Neural progenitor cell (in vitro differentiated cells): Measurements from ENCODE around the gene PTPN4. TPM values are rescaled to one million over a fixed set of nuclear protein-coding genes. Genes with fewer than 3 reads are reported as not detected.

ENCODE experiments used
- DNase-seq: peaks from one replicate; pipeline ENCODE4 v3.0.0-alpha.2; 2016; ENCODE audit warnings: low spot score
- H2AFZ ChIP-seq: fragments of 200-600 bp; sonication (generic); replicated peaks from 2 replicates; pipeline ENCODE4 v1.6.1; 2016; ENCODE audit warnings: antibody characterized with exemption
- H3F3A ChIP-seq: fragments of 200-600 bp; sonication (generic); 2 replicates; pipeline ENCODE4 v1.6.1; 2016; ENCODE audit warnings: antibody characterized with exemption, low read depth
- H3K27ac ChIP-seq: fragments of 200-600 bp; sonication (generic); 2 replicates; pipeline ENCODE4 v1.5.1; 2016; ENCODE audit warnings: mild to moderate bottlenecking
- H3K27me3 ChIP-seq: fragments of 200-600 bp; sonication (generic); 2 replicates; pipeline ENCODE4 v1.6.1; 2016; ENCODE audit warnings: mild to moderate bottlenecking, moderate library complexity
- H3K36me3 ChIP-seq: fragments of 200-600 bp; sonication (generic); 2 replicates; pipeline ENCODE4 v1.5.1; 2016
- H3K4me1 ChIP-seq: fragments of 200-600 bp; sonication (generic); 2 replicates; pipeline ENCODE4 v1.6.1; 2016; ENCODE audit warnings: mixed run types
- H3K4me2 ChIP-seq: fragments of 200-600 bp; sonication (generic); 2 replicates; pipeline ENCODE4 v1.6.1; 2016
- H3K4me3 ChIP-seq: fragments of 200-600 bp; sonication (generic); 2 replicates; pipeline ENCODE4 v1.5.1; 2016
- H3K79me2 ChIP-seq: fragments of 200-600 bp; sonication (generic); 2 replicates; pipeline ENCODE4 v1.6.1; 2016; ENCODE audit warnings: low read depth
- H3K9ac ChIP-seq: fragments of 200-600 bp; sonication (generic); 2 replicates; pipeline ENCODE4 v1.6.1; 2016
- H3K9me3 ChIP-seq: fragments of 200-600 bp; sonication (generic); 2 replicates; pipeline ENCODE4 v1.5.1; 2016; ENCODE audit warnings: low read depth
- H4K20me1 ChIP-seq: fragments of 200-600 bp; sonication (generic); 2 replicates; pipeline ENCODE4 v1.6.1; 2016; ENCODE audit warnings: low read depth
- H3K27ac Mint-ChIP-seq: 3 replicates; pipeline ENCODE4 v1.8.0; 2021; ENCODE audit warnings: mixed read lengths
- H3K27me3 Mint-ChIP-seq: 2 replicates; pipeline ENCODE4 v1.8.0; 2022; ENCODE audit warnings: low read depth, mild to moderate bottlenecking, inconsistent platforms, moderate library complexity, mixed read lengths; ENCODE audit not compliant: insufficient read depth
- H3K36me3 Mint-ChIP-seq: 3 replicates; pipeline ENCODE4 v1.8.0; 2021; ENCODE audit warnings: mixed read lengths
- H3K4me1 Mint-ChIP-seq: 3 replicates; pipeline ENCODE4 v1.8.0; 2021; ENCODE audit warnings: mixed read lengths
- H3K4me3 Mint-ChIP-seq: 3 replicates; pipeline ENCODE4 v1.8.0; 2021; ENCODE audit warnings: mild to moderate bottlenecking, moderate library complexity, mixed read lengths
- H3K9me3 Mint-ChIP-seq: 3 replicates; pipeline ENCODE4 v1.8.0; 2020; ENCODE audit warnings: mixed read lengths
- EZH2 ChIP-seq: fragments of 200-600 bp; sonication (generic); IDR thresholded peaks from 2 replicates; pipeline ENCODE4 v1.6.1; 2017; ENCODE audit warnings: antibody characterized with exemption, mild to moderate bottlenecking, moderate library complexity
- EZH2phosphoT487 ChIP-seq: fragments of 200-600 bp; sonication (generic); IDR thresholded peaks from 2 replicates; pipeline ENCODE4 v1.6.1; 2017; ENCODE audit warnings: antibody characterized with exemption
- total RNA-seq: library from RNA; depleted of rRNA; stranded (reverse); fragments of >200 nt; gene quantifications from 2 replicates; pipeline ENCODE4 v1.2.3, GENCODE V29; 2015; ENCODE audit warnings: low replicate concordance
- TF ChIP-seq, protein P1 (sequence below): fragments of 200-600 bp; sonication (generic); IDR thresholded peaks from 2 replicates; pipeline ENCODE4 v1.5.1; 2017; ENCODE audit warnings: antibody characterized with exemption, mild to moderate bottlenecking

Gene PTPN4
- total RNA-seq, 1 donor from 2014 or later: 51.8 TPM

DNA sequence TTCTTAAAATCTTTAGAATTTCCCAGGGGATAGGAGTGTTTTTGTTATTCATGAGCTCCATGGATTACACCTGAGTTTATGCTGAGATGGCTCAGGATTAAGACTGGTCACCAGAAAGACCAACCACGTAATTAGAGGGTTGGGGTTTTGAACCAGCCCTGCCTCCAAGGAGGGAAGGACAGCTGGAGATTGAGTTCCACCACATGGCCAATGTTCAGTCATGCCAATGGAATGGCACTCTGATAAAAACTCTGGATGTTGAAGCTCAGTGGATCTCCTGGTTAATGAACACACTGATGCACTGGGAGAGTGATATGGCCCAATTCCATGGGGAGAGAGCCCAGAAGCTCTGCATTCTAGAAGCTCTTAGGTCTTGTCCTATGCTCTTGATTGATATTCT, 38.7 kb upstream of the PTPN4 start:
- H2AFZ ChIP-seq: no peak overlapping the region
- H3K79me2 ChIP-seq: no peaks in the 10 kb centered on the region

DNA sequence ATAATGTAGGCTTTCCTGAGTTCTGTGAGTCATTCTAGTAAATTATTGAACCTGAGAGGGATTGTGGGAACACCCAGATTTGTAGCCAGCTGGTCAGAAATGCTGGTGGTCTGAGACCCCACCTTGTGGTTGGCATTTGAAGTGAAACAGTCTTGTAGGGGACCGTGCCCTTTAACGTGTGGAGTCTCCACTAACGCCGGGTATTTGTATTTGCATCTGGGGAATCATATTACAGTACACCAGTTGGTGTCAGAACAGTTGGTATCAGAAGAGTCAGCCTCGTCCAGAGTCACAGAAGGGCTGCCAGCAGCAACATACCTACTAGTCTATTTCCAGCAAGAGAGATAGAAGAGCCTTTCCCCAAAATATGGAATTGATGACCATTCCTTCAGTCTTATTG, 38.3 kb upstream of the PTPN4 start:
- DNase-seq: no peak
- H3K27ac ChIP-seq: no peak overlapping the region

More for the DNA sequence above, 38.7 kb upstream of the PTPN4 start:
- Histone ChIP-seq H3K9ac (no peak overlapping the region), H4K20me1 (no peaks in the 10 kb centered on the region), H3K9me3 (no peaks in the 10 kb centered on the region), H3K27me3 (no peaks in the 10 kb centered on the region), H3K4me1 (peaks cover 15% of the 10 kb centered on the region), H3K4me3 (no peak overlapping the region), H3K36me3 (no peaks in the 10 kb centered on the region), H3K27ac (no peak overlapping the region), H3K4me2 (no peak overlapping the region), H3F3A (no peaks in the 10 kb centered on the region)
- TF ChIP-seq, protein P1, sequence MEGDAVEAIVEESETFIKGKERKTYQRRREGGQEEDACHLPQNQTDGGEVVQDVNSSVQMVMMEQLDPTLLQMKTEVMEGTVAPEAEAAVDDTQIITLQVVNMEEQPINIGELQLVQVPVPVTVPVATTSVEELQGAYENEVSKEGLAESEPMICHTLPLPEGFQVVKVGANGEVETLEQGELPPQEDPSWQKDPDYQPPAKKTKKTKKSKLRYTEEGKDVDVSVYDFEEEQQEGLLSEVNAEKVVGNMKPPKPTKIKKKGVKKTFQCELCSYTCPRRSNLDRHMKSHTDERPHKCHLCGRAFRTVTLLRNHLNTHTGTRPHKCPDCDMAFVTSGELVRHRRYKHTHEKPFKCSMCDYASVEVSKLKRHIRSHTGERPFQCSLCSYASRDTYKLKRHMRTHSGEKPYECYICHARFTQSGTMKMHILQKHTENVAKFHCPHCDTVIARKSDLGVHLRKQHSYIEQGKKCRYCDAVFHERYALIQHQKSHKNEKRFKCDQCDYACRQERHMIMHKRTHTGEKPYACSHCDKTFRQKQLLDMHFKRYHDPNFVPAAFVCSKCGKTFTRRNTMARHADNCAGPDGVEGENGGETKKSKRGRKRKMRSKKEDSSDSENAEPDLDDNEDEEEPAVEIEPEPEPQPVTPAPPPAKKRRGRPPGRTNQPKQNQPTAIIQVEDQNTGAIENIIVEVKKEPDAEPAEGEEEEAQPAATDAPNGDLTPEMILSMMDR: no peak
- TF ChIP-seq EZH2phosphoT487 (no peak), EZH2 (no peak)
- Mint-ChIP-seq H3K4me1 (peaks cover 13% of the 10 kb centered on the region), H3K4me3 (no peak overlapping the region), H3K27me3 (peaks cover 2% of the 10 kb centered on the region), H3K36me3 (no peaks in the 10 kb centered on the region), H3K9me3 (no peaks in the 10 kb centered on the region), H3K27ac (no peak overlapping the region)
- no peak for DNase-seq

DNA sequence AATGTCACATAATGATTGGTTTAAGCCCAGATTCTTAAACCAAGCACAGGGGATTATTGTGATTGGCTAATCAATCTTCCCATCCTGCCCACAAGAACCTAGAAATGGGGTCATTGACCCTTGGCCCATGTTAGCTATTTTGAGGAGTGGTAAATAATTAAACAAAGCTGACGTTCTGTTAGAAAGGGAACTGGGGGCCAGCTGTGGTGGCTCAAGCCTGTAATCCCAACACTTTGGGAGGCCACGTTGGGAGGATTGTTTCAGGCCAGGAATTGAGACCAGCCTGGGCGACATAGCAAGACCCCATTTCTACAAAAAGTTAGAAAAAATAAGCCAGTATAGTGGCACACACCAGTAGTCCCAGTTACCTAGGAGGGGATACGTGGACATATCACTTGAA, 37.8 kb upstream of the PTPN4 start:
- TF ChIP-seq, protein P1: no peak
- TF ChIP-seq EZH2 (no peak), EZH2phosphoT487 (no peak)

More for the DNA sequence above, 38.3 kb upstream of the PTPN4 start:
- H3K36me3 ChIP-seq: no peaks in the 10 kb centered on the region
- no peaks in the 10 kb centered on the region for H3K79me2 ChIP-seq
- H3K4me3 ChIP-seq: no peak overlapping the region
- no peak overlapping the region for H3K4me2 ChIP-seq
- TF ChIP-seq EZH2phosphoT487 (no peak), EZH2 (no peak)
- TF ChIP-seq, protein P1: peak; percentile 6
- peaks cover 15% of the 10 kb centered on the region for H3K4me1 ChIP-seq
- no peaks in the 10 kb centered on the region for H3K36me3 Mint-ChIP-seq
- H2AFZ ChIP-seq: no peak overlapping the region
- no peak overlapping the region for H3K27ac Mint-ChIP-seq
- H3F3A ChIP-seq: no peaks in the 10 kb centered on the region
- peaks cover 2% of the 10 kb centered on the region for H3K27me3 Mint-ChIP-seq
- no peaks in the 10 kb centered on the region for H4K20me1 ChIP-seq
- no peak overlapping the region for H3K4me3 Mint-ChIP-seq
- no peaks in the 10 kb centered on the region for H3K27me3 ChIP-seq
- H3K9me3 Mint-ChIP-seq: no peaks in the 10 kb centered on the region
- H3K9me3 ChIP-seq: no peaks in the 10 kb centered on the region
- no peak overlapping the region for H3K9ac ChIP-seq
- H3K4me1 Mint-ChIP-seq: peaks cover 13% of the 10 kb centered on the region

More for the DNA sequence above, 37.8 kb upstream of the PTPN4 start:
- no peaks in the 10 kb centered on the region for H3F3A ChIP-seq
- H3K4me3 ChIP-seq: no peak overlapping the region
- no peak overlapping the region for H3K9ac ChIP-seq
- Mint-ChIP-seq H3K36me3 (no peaks in the 10 kb centered on the region), H3K27ac (no peak overlapping the region), H3K4me1 (peaks cover 13% of the 10 kb centered on the region), H3K27me3 (peaks cover 2% of the 10 kb centered on the region), H3K4me3 (no peak overlapping the region), H3K9me3 (no peaks in the 10 kb centered on the region)
- H2AFZ ChIP-seq: no peak overlapping the region
- no peak overlapping the region for H3K27ac ChIP-seq
- H3K36me3 ChIP-seq: no peaks in the 10 kb centered on the region
- H3K27me3 ChIP-seq: no peaks in the 10 kb centered on the region
- H3K79me2 ChIP-seq: no peaks in the 10 kb centered on the region
- no peak overlapping the region for H3K4me2 ChIP-seq
- DNase-seq: no peak
- H3K4me1 ChIP-seq: peaks cover 15% of the 10 kb centered on the region
- no peaks in the 10 kb centered on the region for H4K20me1 ChIP-seq
- no peaks in the 10 kb centered on the region for H3K9me3 ChIP-seq
